D721Med (cell line): ENCODE measurements around the gene OSBPL9.

ENCODE experiments used
- DNase-seq: peaks from one replicate; pipeline ENCODE4 v3.0.0; 2011; ENCODE audit warnings: low spot score; ENCODE audit not compliant: insufficient read length
- FAIRE-seq: peaks from 2 replicates; lab custom pipeline; 2011; peaks lifted over from hg19 to GRCh38; lab: Jason Lieb, UNC
- CTCF ChIP-seq: IDR thresholded peaks from 2 replicates; pipeline ENCODE4 v1.5.1; 2012; ENCODE audit warnings: mild to moderate bottlenecking, control low read depth; ENCODE audit not compliant: insufficient read depth; ENCODE audit errors: missing control alignments

OSBPL9 gene

GRCh38 chr1:51628715-51629590, 12.1 kb downstream of the OSBPL9 start:
- no peak for TF ChIP-seq CTCF
- DNase-seq (no peak), FAIRE-seq (no peak)

GRCh38 chr1:51629918-51630317, 13.0 kb downstream of the OSBPL9 start:
- no peak for TF ChIP-seq CTCF
- no peak for FAIRE-seq
- no peak for DNase-seq

- FAIRE-seq: no peak
- no peak for DNase-seq
- no peak for TF ChIP-seq CTCF
Observed at GRCh38 chr1:51630393-51630792, 13.5 kb downstream of the OSBPL9 start.

GRCh38 chr1:51630922-51631321, 14.0 kb downstream of the OSBPL9 start:
- no peak for TF ChIP-seq CTCF
- FAIRE-seq: no peak
- no peak for DNase-seq

GRCh38 chr1:51631747-51632146, 14.9 kb downstream of the OSBPL9 start:
- DNase-seq (no peak), FAIRE-seq (no peak)
- no peak for TF ChIP-seq CTCF

- no peak for TF ChIP-seq CTCF
- DNase-seq (no peak), FAIRE-seq (no peak)
Observed at GRCh38 chr1:51634618-51635017, 17.7 kb downstream of the OSBPL9 start.

GRCh38 chr1:51635615-51636014, 18.7 kb downstream of the OSBPL9 start:
- no peak for TF ChIP-seq CTCF
- FAIRE-seq (no peak), DNase-seq (no peak)
